CD4-positive, alpha-beta T cell (primary cell): ENCODE results near the gene PLCH2. TPM values are rescaled to one million over a fixed set of nuclear protein-coding genes. Genes with fewer than 3 reads are reported as not detected.

Source experiments
- ATAC-seq: fragments of 200-7000 bp; cut with Tn5 transposase; one replicate; pipeline ENCODE4 v1.10.0; 2022; ENCODE audit warnings: mild to moderate bottlenecking; ENCODE audit not compliant: poor library complexity
- CTCF ChIA-PET: fragments of 350-600 bp; sonication (Branson Sonifier 250); formaldehyde crosslinking; loops from one replicate; lab custom pipeline; 2021; ENCODE audit warnings: antibody characterized with exemption, inconsistent platforms; lab: Charles Lee
- POLR2A ChIA-PET: fragments of 350-600 bp; sonication (Branson Sonifier 250); formaldehyde crosslinking; loops from one replicate; lab custom pipeline; 2021; ENCODE audit warnings: antibody characterized with exemption, inconsistent platforms; lab: Charles Lee
- DNase-seq, 14 experiments: peaks; one replicate each; pipeline ENCODE4 v3.0.0-alpha.2; 2013 to 2020; ENCODE audit warnings: mixed read lengths in 2 of 14
- H3K27ac ChIP-seq, 2 donors: one replicate each; pipeline versions ENCODE4 v1.5.1 to v1.7.0; 2013; ENCODE audit warnings: low read length in 2 of 2, low read depth in 1 of 2, mild to moderate bottlenecking in 1 of 2
- H3K27me3 ChIP-seq, 2 experiments: 1 replicate in 1 of 2; 2 replicates in 1 of 2; pipeline versions ENCODE4 v1.6.1 to v1.7.0; 2013; ENCODE audit warnings: low read length in 2 of 2, control low read depth in 1 of 2, mild to moderate bottlenecking in 1 of 2, moderate library complexity in 1 of 2; ENCODE audit not compliant: insufficient read depth in 2 of 2, control insufficient read depth in 1 of 2
- H3K36me3 ChIP-seq: one replicate; pipeline ENCODE4 v1.6.1; 2013; ENCODE audit warnings: low read length, control low read depth; ENCODE audit not compliant: insufficient read depth
- H3K4me1 ChIP-seq: one replicate; pipeline ENCODE4 v1.6.1; 2013; ENCODE audit warnings: low read length, control low read depth; ENCODE audit not compliant: insufficient read depth
- H3K4me3 ChIP-seq: one replicate; pipeline ENCODE4 v1.5.1; 2013; ENCODE audit warnings: mild to moderate bottlenecking, low read length, moderate library complexity
- H3K9me3 ChIP-seq, 2 experiments: 1 replicate in 1 of 2; 2 replicates in 1 of 2; pipeline versions ENCODE4 v1.6.1 to v1.7.0; 2013; ENCODE audit warnings: low read length in 2 of 2, mild to moderate bottlenecking in 2 of 2, control low read depth in 1 of 2, moderate library complexity in 1 of 2; ENCODE audit not compliant: control insufficient read depth in 1 of 2, insufficient read depth in 1 of 2
- H3K27ac Mint-ChIP-seq: one replicate; pipeline ENCODE4 v1.8.0; 2020; ENCODE audit warnings: mixed read lengths
- H3K27me3 Mint-ChIP-seq: one replicate; pipeline ENCODE4 v1.8.0; 2021; ENCODE audit warnings: mixed read lengths
- H3K36me3 Mint-ChIP-seq: one replicate; pipeline ENCODE4 v1.8.0; 2021; ENCODE audit warnings: low read depth, mixed read lengths
- H3K4me1 Mint-ChIP-seq: one replicate; pipeline ENCODE4 v1.8.0; 2021; ENCODE audit warnings: low read depth, mixed read lengths
- H3K4me3 Mint-ChIP-seq: one replicate; pipeline ENCODE4 v1.8.0; 2020; ENCODE audit warnings: mild to moderate bottlenecking, mixed read lengths
- H3K9me3 Mint-ChIP-seq: one replicate; pipeline ENCODE4 v1.8.0; 2020; ENCODE audit warnings: mixed read lengths
- intact Hi-C, 2 experiments: fragments of 100-400 bp; cut with DNase I in 1 of 2; cut with micrococcal nuclease in 1 of 2; formaldehyde crosslinking; loops; one replicate each; pipeline versions ENCODE4 v1.15.1 to v1.9.0; 2023 to 2025; cut with DNase I, micrococcal nuclease
- total RNA-seq, 174 experiments: library from RNA in 2 of 174; stranded (reverse) in 2 of 174; gene quantifications; one replicate each; pipeline ENCODE4 v1.2.3 and lab custom pipeline; 2021 to 2026
- TF ChIP-seq, protein P1 (sequence below): fragments of 200-600 bp; IDR thresholded peaks from one replicate; pipeline ENCODE4 v1.8.0; 2022; ENCODE audit warnings: antibody characterized with exemption, mild to moderate bottlenecking

PLCH2 gene
- total RNA-seq, 2 experiments from 2014 or later, result 47.6 to 48.1 TPM

DNA sequence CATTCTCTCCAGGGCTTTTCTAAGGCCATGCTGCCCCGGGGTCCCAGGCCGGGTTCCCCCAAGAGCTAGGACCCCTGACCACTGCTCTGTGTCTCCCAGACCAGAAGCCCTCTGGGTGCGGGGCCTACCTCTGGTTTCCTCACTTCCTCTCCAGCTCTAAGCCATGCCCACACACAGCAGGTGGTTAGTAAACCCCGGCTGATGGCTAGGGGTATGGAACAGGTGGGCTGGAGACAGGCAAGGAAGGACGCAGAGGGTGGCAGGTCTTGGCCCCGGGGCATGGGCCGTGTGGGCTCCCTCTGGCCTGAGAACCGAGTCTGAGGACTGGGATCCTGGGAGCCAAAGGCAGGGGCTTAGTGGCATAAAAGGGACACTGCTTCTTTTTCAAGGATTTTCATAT is 15.9 kb upstream of the PLCH2 start:
- Histone ChIP-seq H3K27me3 (peaks cover 0 to 13% of the 10 kb centered on the region in 2 experiments), H3K4me3 (no peak overlapping the region), H3K4me1 (no peaks in the 10 kb centered on the region), H3K36me3 (no peaks in the 10 kb centered on the region), H3K27ac (no peak overlapping the region), H3K9me3 (no peaks in the 10 kb centered on the region)
- DNase-seq (no peak), ATAC-seq (no peak)
- Mint-ChIP-seq H3K9me3 (no peaks in the 10 kb centered on the region), H3K4me1 (no peaks in the 10 kb centered on the region), H3K36me3 (no peaks in the 10 kb centered on the region), H3K27me3 (peaks cover 6% of the 10 kb centered on the region), H3K4me3 (no peak overlapping the region), H3K27ac (no peak overlapping the region)
- TF ChIP-seq, protein P1, sequence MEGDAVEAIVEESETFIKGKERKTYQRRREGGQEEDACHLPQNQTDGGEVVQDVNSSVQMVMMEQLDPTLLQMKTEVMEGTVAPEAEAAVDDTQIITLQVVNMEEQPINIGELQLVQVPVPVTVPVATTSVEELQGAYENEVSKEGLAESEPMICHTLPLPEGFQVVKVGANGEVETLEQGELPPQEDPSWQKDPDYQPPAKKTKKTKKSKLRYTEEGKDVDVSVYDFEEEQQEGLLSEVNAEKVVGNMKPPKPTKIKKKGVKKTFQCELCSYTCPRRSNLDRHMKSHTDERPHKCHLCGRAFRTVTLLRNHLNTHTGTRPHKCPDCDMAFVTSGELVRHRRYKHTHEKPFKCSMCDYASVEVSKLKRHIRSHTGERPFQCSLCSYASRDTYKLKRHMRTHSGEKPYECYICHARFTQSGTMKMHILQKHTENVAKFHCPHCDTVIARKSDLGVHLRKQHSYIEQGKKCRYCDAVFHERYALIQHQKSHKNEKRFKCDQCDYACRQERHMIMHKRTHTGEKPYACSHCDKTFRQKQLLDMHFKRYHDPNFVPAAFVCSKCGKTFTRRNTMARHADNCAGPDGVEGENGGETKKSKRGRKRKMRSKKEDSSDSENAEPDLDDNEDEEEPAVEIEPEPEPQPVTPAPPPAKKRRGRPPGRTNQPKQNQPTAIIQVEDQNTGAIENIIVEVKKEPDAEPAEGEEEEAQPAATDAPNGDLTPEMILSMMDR, result no peak
- ChIA-PET POLR2A (no interaction called here), CTCF (no interaction called here)
- intact Hi-C loops, result no loop called here

DNA sequence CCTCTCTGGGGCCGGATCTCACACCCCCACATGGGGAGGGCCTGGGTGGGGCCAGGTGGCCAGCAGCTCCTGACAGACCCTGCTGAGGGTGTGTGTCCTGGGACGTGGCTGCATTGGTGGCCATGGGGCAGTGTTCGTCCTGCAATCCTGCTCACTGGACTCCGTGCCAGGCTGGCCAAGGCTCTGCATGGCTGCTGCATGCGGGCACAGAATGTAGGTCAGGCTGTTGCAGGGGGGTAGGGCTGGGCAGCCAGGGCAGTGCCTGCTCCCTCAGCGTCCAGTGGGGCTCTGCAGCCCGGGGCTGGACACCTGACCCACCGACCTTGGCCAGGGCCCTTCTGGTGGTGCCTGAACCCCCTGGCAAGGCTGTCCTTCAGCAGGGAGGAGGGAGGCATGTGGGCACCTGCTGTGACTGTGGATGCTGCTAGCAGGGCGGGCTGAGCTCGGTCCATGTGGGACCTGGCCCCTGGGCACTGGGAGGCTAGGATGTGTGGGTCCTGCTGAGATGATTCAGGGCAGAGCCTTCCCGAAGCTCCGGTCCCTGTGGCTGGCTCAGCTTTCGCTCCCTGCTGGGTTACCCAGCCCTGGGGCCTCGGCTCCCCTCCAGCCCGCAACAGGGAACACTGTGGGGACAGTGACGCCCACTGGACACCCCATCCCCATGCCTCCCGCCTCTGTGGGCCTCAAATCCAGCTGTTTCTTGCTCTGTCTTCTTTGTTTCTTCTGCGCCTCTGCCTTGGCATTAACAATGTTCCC is 14.9 kb upstream of the PLCH2 start:
- Histone ChIP-seq H3K27ac (no peak overlapping the region), H3K36me3 (no peaks in the 10 kb centered on the region), H3K4me3 (no peak overlapping the region), H3K4me1 (peaks cover 7% of the 10 kb centered on the region), H3K9me3 (no peaks in the 10 kb centered on the region), H3K27me3 (peaks cover 3 to 19% of the 10 kb centered on the region in 2 experiments)
- ATAC-seq (no peak), DNase-seq (no peak)
- Mint-ChIP-seq H3K27ac (no peak overlapping the region), H3K9me3 (no peaks in the 10 kb centered on the region), H3K36me3 (no peaks in the 10 kb centered on the region), H3K4me3 (no peak overlapping the region), H3K27me3 (peaks cover 6% of the 10 kb centered on the region), H3K4me1 (no peaks in the 10 kb centered on the region)
- CTCF ChIA-PET, result no interaction called here
- intact Hi-C loops, result no loop called here
- POLR2A ChIA-PET, result no interaction called here
- TF ChIP-seq, protein P1, result no peak

DNA sequence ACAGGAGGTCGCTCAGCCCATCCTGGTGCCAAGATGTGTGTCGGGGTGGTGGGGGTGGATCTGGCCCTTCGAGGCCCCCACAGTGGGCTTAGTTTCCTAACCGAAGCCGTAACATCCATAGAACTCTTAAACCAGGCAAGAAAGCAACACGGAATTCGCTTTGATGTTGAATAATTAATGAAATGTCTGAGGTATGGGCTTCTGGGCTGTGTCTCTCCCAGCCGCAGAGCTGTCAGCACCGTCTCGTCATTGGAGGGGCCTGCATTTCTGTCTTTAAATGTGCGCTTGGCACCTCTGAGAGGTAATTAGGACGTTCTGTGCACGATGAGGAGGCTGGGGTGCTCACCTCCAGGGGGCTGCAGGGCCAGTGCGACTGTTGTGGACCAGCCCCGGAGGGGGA is 13.3 kb upstream of the PLCH2 start:
- intact Hi-C loops, result no loop called here
- Mint-ChIP-seq H3K4me3 (no peak overlapping the region), H3K9me3 (no peaks in the 10 kb centered on the region), H3K36me3 (no peaks in the 10 kb centered on the region), H3K27me3 (peaks cover 6% of the 10 kb centered on the region), H3K27ac (no peak overlapping the region), H3K4me1 (no peaks in the 10 kb centered on the region)
- Histone ChIP-seq H3K27ac (no peak overlapping the region), H3K9me3 (no peaks in the 10 kb centered on the region), H3K4me3 (no peak overlapping the region), H3K27me3 (peaks cover 8 to 23% of the 10 kb centered on the region in 2 experiments), H3K4me1 (peaks cover 23% of the 10 kb centered on the region), H3K36me3 (no peaks in the 10 kb centered on the region)
- DNase-seq, result no peak
- TF ChIP-seq, protein P1, result no peak
- ChIA-PET POLR2A (no interaction called here), CTCF (no interaction called here)
- no peak for ATAC-seq
